DMS153 treated with DMSO at 0.1 percent for 48 hours (cell line): Measurements from ENCODE around the gene HIPK4.
"Not testable (repeated sequence)": the region's sequence is repeated elsewhere in the genome, so short reads cannot be mapped to it uniquely, and the experiment has no call there.

Experiments
- DNase-seq: peaks from one replicate; lab custom pipeline; 2025; ENCODE audit not compliant: unreplicated experiment; lab: John Stamatoyannopoulos, UW

The HIPK4 gene, protein sequence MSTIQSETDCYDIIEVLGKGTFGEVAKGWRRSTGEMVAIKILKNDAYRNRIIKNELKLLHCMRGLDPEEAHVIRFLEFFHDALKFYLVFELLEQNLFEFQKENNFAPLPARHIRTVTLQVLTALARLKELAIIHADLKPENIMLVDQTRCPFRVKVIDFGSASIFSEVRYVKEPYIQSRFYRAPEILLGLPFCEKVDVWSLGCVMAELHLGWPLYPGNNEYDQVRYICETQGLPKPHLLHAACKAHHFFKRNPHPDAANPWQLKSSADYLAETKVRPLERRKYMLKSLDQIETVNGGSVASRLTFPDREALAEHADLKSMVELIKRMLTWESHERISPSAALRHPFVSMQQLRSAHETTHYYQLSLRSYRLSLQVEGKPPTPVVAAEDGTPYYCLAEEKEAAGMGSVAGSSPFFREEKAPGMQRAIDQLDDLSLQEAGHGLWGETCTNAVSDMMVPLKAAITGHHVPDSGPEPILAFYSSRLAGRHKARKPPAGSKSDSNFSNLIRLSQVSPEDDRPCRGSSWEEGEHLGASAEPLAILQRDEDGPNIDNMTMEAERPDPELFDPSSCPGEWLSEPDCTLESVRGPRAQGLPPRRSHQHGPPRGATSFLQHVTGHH

DNA sequence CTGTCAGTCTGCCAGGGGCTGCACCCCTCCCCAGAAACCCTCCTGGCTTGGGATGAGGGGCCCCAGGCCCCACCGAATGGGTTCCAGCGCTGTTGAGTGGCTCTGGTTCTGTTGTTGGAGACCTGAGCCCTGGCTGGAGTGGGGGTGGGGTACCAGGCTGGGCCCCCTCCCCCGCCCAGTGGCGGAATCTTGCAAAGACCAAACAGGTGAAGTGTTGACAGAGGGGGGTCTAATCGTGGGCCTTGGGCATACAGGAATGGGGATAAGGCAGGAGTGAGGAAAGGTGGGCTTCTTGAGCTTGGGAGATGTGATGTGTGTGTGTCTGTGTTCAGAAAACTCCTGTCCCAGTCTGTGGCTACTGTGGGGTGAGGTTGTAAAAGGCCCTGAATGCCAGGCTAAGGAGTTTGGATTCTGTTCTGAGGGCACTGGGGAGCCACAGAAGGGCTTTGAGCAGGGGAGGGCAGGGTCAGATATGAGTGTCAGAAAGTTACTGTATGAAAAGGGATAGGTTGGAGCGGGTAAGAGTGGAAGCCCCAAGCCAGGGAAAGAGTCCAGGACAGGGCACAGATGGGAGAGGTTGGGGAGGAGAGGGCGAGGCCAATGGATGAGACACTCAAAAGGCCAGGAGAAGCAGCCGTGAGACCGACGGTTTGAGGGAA, at the start of gene HIPK4:
Gene HIPK4, minus strand, starts transcription at position 98 of the 659 bp plus-strand sequence. CDS start 279 bp downstream, outside the sequence.
- DNase-seq, result no peak

DNA sequence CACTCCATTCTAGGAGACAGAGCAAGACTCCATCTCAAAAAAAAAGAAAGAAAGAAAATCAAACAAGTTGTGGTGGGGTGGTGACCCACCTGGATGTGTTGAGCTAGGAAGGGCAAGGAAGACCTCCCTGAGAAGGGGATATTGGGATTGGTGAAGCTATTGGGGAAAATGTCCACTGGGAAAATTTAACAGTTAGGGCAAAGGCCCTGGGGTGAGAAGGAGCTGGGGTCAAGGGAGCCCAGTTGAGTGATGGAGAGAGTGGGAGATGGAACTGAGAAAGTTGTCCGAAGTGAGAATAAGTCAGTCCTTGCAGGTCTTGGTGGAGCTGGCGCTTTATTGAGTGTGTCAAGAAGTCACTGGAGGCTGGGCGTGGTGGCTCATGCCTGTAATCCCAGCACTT, 48.3 kb upstream of the HIPK4 start:
- no peak for DNase-seq

DNA sequence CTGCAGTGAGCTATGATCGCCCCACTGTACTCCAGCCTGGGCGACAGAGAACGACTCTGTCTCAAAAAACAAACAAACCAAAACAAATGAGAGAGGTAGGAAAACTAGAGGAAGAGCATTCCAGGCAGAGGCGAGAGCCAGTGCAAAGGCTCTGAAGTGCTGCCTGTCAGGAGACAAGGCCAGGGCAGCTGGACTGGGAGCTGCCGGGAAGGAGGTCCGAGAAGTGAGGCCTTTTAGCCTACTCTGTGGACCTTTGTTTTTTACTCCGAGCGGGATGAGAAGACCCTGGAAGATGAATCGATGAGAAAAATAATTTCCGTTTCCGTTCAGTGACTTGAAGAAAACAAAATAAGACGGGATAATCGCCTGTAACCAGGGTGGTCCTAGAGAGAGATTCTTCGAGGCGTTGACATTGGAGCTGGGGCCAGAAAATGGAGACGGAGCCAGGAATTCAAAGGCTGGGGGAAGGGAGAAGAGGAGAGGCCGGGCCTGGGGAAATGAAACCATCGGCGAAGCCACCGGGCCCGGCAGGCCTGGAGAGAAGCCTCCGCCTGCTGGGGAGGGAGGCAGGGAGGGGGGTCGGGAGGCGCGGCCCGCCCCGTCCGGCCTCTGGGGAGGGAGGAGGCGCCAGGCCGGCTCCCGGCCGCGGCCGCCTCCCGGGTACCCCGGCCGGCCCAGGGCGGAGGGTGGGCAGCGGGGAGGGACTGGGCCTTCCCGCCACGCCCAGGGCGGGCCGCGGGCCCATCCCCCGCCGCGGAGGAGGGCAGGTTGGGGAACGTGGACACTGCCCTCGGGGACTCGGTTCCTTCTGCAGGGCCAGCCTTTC, 43.6 kb upstream of the HIPK4 start:
- peak; percentile 63 for DNase-seq

DNA sequence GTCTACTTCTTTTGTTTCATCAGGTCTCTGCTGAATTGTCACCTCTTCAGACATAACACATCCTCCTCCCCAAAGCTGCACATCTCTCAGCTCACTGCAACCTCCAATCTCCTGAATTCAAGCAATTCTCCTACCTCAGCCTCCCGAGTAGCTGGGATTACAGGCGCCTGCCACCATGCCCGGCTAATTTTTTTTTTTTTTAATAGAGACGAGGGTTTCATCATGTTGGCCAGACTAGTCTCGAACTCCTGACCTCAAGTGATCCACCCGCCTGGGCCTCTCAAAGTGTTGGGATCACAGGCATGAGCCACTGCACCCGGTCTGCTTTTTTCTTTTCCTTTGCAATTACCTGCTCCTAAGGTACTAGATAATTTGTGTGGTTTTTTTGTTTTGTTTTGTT, 42.8 kb upstream of the HIPK4 start:
- not testable (repeated sequence) for DNase-seq

DNA sequence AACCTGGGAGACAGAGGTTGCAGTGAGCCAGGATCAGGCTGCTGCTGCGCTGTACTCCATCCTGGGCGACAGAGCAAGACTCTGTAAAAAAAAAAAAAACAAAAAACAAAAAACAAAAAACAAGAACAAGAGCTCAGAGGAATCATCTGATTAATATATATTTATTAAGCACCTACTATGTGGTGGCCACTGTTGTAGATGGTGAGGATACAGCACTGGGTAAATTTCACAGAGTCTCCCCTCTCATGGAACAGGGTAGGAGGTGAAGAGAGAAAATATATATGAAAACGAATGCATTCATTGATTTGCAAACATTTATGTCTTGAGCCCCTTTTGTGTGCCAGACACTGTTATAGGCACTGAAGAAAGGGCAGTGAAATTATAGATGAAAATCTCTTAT, 41.7 kb upstream of the HIPK4 start:
- no peak for DNase-seq

DNA sequence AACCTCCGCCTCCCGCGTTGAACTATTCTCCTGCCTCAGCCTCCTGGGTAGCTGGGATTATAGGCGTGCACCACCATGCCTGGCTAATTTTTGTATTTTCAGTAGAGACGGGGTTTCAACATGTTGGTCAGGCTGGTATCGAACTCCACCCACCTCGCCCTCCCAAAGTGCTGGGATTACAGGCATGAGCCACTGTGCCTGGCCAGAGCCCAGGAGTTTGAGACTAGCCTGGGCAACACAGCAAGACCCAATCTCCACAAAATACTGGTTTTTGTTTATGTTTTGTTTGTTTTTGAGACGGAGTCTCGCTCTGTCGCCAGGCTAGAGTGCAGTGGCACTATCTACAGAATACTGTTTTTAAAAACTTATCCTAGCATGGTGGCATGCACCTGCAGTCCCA, 40.3 kb upstream of the HIPK4 start:
- not testable (repeated sequence) for DNase-seq

DNA sequence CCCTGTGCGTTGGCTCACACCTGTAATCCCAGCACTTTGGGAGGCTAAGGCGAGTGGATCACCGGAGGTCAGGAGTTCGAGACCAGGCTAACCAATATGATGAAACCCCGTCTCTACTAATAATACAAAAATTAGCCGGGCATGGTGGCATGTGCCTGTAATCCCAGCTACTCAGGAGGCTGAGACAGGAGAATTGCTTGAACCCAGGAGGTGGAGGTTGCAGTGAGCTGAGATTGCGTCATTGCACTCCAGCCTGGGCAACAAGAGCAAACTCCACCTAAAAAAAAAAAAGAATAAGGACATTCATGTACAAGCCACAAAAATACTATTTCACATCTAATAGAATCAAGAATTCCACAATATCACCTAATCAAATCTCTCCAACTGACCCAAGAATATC, 38.2 kb upstream of the HIPK4 start:
- not testable (repeated sequence) for DNase-seq

DNA sequence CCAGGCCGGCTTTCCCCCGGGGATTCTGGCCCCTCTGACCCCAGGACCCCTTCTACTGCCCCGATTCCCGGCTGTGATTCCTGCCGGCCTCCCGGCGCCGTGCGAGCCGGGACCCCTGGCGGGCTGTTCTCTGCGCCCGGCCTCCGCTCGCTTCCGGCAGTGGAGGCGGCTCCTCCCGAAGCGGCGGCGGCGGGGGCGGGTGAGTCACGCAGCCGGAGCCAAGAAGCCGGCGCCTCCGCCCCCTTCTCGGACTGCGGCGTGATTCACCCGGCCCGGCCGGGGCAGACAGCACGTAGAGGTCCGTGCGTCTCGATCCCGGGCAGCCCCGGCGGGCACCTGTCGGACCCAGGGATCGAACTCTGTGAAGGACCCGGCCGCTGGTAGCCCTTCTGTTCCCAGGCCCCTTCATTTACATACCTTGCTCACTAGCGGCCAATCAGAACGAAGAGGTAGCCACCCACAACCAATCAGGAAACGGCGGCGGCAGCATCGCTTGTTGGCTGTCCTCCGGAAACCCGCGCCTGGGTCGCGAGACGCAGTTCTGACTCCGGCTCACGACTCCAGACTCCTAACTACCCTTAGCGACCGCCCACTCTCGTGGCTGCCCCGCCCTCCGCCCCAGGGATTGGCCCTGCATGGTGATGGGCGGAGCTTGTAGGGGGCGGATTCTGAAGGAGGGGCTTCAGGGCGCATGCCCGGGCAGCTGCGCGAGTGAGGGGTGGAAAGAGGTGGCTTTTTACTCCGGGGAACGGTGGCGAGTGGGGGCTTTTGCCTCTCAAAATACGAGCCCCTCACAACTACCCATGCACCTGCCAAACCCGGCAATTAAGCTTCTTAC, 35.7 kb upstream of the HIPK4 start, which contains the start of gene SERTAD1:
Gene SERTAD1, minus strand, starts transcription at position 543 of the 838 bp plus-strand sequence. CDS start 2,446 bp downstream, outside the sequence.
- DNase-seq, result peak; percentile 98

DNA sequence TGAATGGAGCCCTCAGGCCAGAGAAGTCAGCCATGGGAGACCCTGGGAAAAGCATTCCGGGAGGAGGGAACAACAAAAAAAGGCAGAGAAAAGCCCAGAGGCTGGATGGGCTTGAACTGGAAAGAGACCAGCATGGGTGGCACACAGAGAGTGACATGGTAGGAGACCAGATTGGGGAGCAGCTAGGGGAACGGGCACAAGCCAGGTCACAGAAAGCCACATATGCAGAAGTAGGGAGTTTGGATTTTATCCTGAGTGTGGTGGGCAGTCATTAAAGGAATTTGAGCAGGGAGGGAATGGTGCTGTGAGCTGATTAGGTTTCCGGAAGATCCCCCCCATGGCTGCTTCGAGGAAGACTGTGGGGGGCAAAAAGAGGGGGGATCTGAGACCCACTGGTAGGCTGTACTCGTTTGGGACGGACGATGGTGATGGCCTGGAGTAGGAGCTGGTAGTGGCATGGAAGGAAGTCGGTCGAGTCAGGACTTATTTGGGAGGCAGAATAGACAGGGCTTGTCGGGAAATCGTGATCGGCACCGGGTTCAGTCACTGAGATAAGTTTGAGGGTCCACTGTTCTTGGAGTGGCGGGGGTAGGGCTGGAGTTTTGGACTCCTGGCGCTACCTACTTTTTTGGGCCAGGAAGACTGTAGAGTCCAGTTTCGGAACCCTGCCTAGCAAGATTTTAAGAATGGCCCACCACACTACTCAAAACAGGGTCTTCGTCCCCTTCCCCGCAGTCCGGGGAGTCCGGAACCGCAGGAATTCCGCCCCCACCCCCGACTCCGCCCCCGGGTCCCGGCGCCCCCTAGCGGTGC, 34.9 kb upstream of the HIPK4 start:
- DNase-seq, result no peak

DNA sequence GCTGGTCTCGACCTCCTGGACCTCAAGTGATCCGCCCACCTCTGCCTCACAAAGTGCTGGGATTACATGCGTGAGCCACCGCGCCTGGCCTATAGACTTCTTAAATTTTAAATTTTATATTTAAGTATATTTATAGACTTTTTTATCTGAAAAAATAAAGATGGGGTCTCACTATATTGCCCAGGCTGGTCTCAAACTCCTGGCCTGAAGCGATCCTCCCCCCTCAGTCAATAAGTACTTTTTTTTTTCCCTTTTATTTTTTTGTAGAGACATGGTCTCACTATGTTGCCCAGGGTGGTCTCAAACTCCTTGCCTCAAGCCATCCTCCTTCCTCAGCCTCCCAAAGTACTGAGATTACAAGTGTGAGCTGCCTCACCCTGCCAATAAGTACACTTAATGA, 34.0 kb upstream of the HIPK4 start:
- DNase-seq, result no peak

DNA sequence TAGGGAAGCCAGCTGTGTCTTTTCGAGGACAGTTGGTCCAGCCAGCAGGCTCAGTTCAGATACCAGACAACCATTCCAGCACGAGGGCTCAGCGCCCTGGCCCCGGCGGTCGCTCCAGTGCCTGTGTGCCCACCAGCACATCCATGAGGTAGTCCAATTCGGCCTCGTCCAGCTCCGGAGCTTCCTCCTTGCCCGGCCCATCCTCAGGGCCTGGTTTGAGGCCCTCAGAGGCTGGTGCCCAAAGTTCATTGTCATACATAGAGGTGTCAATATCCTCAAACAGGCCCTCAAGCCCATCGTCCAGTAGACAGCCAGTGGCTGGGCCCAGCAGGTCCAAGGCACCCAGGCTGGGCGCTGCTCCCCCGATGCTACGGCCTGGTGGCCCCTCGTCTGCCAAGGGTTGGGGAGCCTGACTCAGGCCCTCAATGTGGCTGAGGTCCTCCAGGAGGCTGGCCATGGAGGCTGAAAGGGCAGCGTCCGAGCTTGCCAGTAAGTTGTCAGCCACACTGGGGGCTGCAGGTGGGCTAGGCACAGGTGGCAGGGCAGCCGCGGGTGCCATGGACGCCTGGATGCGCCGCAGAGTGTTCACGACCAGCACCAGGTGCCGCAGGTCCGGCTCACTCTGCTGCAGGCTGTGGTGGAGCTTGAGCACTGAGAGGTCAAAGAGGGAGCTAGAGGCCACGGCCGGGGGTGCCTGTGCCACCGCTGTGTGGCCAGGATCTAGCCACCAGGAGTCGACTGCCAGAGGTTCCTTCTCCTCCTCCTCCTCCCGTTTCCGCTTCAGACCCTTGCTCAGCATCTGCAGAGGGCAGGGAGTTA, 33.0 kb upstream of the HIPK4 start:
- DNase-seq, result no peak

DNA sequence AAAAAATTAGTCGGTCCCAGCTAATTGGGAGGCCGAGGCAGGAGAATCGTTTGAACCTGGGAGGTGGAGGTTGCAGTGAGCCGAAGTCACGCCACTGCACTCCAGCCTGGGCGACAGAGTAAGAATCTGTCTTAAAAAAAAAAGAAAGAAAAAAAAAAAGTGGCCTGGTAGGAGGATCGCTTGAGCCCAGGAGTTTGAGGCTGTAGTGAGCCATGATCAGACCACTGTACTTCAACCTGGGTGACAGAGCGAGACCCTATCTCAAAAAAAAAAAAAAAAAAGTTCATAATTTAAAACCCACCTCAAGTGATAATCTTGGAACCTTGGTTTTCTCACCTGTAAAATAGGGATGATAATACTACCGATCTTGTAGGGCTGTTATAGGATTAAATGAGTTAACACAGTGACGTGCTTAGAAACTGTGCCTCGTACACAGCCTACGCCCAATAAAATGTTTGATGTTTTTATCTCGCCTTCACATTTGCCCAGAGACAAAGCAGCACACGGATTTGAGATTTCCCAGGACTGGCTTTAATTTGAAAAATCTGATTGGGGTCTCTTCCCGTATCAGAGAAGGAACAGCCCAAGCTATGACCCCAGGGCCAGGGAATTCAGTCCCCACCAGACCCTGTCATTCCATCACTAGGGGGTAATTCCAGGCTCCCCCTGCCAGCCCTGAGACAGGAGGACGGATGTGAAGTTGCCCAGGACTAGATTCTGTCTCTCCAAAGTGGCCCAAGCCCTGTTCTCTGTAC, 32.2 kb upstream of the HIPK4 start:
- no peak for DNase-seq

DNA sequence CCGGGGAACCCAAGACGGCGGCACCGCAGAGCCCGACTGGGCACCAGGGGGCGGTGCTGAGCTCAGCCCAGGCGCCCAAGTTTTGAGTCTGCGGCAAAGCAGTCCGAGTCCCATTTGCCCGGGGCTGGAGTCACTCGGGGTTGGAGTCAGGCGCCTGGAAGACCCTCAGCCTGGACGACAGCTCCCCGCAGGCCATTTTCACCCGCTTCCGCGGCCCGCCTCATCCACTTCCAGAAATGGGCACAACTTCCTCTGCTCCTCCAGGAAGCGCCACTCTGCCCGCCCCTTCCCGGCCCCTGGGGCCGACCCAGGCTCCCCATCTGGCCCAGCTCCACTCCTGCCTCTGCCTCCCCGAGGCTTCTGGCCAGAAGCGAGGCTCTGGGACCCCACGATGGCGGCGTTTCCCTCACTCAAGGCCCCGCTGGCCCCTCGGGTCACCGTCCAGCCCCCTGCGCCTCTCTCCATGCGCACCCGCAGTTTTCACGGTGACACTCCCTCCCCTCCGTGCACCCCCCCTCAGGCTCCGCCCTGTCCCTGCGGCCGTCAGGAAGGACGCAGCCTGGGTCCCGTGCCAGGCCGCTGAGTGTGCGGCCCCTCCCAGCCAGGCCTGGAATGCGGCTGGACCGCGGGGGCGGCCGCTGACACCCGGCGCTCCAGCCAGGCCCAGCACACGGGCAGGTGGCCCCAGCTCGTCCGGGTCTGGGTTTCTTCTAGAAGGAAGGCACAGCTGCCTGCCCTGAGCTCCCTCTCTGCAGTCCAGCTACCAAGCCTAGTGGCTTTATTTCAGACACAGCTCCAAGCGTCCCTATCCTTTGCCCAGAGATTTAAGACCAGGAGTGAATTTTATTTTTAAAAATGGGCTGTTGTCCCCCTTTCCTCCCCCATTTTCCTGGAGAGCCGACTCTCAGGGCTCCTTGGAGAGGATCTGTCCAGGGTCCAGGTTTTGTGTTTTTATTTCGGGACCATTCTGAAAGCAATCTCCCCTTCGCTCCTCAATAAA, 31.1 kb upstream of the HIPK4 start:
- DNase-seq, result peak; percentile 84

DNA sequence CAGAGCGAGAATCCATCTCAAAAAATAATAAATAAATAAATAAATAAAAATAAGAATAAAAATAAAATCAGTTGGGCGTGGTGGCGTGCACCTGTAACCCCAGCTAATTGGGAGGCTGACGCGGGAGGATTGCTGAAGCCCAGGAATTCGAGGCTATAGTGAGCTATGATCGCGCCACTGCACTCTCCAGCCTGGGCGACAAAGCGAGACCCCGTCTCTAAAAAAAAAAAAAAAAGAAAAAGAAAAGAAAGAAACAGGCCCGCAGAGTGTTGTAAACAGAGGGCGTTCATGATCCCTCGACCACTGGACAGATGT, 30.4 kb upstream of the HIPK4 start:
- no peak for DNase-seq

DNA sequence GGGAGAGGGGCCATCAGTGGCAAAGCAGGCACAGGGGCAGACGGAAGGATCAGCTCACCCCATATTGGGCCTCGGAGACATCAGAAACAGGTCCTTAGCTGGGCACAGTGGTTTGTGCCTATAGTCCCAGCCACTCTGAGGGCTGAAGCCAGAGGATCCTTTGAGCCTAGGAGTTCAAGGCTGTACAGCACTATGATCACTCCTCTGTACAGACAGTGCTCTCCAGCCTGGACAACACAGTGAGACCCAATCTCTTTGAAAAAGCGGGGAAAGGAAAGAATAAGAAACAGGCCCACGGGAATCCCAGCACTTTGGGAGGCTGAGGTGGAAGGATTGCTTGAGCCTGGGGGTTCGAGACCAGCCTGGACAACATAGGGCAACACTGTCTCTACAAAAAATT, 29.8 kb upstream of the HIPK4 start:
- no peak for DNase-seq

DNA sequence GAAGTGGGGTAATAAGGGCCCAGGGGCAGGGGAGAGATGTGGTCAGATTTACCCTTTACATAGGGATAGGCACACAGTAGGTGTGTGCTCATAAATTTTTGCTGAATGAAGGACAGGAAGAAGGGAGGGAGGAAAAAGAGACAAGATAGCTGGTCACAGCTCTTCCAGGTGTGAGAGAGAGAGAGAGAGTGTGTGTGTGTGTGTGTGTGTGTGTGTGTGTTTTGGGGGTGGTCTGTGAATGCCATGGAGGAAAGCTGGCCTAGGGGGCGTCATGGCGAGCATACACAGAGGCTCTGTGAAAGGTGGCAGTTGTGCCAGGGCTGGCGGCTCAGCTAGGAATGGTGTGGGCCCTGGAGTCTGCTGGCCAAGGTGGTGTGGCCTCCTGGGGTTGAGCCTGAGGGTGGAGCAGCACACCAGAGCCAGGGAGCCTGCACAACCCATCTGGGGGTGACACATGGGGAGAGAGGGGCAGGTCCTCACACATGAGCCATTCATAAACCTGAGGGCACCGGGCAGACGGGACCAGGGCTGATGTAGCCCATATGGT, 29.2 kb upstream of the HIPK4 start:
- DNase-seq, result no peak
